ENCODE results near the gene SLC7A14.

SLC7A14 gene

GRCh38 chr3:170497207-170498095 is 88.4 kb downstream of the SLC7A14 start:
- no peak for DNase-seq (ENCODE audit: low read depth)

- DNase-seq (ENCODE audit: low read depth): no peak
These were observed 89.1 kb downstream of the SLC7A14 start for GRCh38 chr3:170496868-170497140.

- DNase-seq (ENCODE audit: low read depth): no peak
These were observed 89.6 kb downstream of the SLC7A14 start for GRCh38 chr3:170496026-170496867.

GRCh38 chr3:170494766-170495165 is 91.1 kb downstream of the SLC7A14 start:
- DNase-seq (ENCODE audit: low read depth): no peak

DNA sequence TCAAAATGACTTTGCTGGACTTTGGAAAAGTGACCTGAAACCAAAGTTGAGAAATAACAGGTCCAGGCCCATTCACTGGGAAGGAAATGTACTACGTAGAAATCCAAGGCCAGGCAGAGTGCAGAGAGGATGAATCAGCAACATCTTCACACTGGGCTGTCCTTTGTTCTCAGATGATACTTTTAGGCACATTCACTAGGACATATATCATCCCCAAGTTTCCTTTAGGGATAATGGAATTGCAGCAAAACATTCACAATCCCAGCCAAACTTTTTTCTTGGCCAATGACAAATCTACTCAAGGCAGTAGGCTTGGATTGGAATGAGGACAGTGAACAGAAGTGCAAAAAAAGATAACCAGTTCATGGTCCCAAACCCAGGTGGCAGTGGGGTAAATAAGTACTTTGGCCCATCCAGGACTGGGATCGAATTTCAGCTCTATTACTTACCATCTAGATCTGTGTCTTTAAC is 92.1 kb downstream of the SLC7A14 start:
- DNase-seq (ENCODE audit: low read depth): peak; percentile 82

DNA sequence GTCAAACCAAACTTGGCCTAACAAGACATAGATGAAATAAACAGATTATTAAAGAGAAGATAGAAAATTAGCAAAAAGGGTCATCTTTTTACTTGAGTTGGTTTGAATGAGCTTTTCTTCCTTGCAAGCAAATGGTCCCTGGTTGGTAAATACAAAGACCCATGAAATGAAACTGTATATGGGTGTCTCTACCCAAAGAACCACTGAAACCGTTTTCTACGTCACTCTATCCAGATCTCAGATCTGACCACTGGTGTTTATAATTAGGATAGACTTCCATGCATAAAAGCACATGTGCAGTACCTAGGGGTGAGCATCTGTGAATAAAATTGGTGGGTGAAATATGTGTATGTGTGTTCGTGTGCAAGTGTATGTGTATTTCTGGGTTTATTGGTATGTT is 94.0 kb downstream of the SLC7A14 start:
- no peak for DNase-seq (ENCODE audit: low read depth)

GRCh38 chr3:170490828-170491560 is 94.9 kb downstream of the SLC7A14 start:
- DNase-seq (ENCODE audit: low read depth): no peak

- DNase-seq (ENCODE audit: low read depth): peak; percentile 37
These were observed 97.1 kb downstream of the SLC7A14 start for GRCh38 chr3:170488802-170489201.

DNA sequence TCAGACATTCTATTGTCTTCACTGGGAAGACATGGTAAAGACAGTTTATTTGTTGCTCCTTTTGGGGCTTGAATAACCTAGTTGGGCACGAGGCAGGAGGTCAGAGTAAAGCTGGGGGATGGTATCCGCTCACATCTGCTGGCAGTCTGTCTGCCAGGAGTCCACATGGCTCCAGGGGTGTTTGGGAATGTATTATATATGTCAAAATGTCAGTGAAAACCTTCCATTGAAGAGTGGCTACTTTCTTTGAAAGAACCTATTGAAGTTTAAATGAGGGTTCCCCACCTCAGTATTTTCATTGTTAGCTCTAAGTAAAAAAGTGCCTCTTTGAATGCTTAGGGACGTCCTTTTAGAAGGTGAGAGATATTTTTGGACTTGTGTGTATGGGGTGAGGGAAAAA is 98.8 kb downstream of the SLC7A14 start:
- no peak for DNase-seq (ENCODE audit: low read depth)

DNA sequence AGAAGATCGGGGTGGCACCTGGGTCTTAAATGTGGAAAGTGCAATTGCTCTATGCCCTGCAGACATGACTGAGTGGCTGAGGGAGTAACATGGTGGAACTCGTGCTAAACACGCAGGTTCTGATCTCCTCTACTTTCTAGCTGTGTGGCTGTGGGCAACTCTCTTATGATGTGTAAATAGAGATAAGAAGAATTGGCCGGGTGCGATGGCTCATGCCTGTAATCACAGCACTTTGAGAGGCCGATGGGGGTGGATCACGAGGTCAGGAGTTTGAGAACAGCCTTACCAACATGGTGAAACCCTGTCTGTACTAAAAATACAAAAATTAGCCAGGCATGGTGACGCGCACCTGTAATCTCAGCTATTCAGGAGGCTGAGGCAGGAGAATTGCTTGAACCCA is 99.5 kb downstream of the SLC7A14 start:
- no peak for DNase-seq (ENCODE audit: low read depth)

GRCh38 chr3:170485696-170486095 is 100.2 kb downstream of the SLC7A14 start:
- DNase-seq (ENCODE audit: low read depth): no peak

DNA sequence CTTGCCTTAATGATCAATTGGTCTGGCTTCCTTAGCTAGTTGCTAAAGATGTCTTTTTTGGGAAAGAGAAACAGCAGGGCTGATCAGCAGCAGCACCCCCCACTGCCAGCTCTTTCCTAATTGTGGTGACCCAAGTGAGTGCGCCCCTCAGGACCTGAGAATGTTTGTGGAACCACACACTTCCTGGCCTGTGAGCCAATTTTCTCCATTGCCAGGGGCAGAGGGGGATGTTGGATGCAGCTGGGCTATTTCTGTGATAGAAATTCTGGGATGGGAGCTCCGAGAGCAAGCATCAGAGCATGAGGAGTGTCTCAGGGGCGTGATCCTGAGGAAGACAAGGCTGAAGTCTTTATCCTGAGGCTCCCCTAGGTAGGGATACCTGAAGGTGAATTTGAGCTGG is 100.6 kb downstream of the SLC7A14 start:
- no peak for DNase-seq (ENCODE audit: low read depth)

GRCh38 chr3:170484869-170485268 is 101.0 kb downstream of the SLC7A14 start:
- DNase-seq (ENCODE audit: low read depth): no peak

DNA sequence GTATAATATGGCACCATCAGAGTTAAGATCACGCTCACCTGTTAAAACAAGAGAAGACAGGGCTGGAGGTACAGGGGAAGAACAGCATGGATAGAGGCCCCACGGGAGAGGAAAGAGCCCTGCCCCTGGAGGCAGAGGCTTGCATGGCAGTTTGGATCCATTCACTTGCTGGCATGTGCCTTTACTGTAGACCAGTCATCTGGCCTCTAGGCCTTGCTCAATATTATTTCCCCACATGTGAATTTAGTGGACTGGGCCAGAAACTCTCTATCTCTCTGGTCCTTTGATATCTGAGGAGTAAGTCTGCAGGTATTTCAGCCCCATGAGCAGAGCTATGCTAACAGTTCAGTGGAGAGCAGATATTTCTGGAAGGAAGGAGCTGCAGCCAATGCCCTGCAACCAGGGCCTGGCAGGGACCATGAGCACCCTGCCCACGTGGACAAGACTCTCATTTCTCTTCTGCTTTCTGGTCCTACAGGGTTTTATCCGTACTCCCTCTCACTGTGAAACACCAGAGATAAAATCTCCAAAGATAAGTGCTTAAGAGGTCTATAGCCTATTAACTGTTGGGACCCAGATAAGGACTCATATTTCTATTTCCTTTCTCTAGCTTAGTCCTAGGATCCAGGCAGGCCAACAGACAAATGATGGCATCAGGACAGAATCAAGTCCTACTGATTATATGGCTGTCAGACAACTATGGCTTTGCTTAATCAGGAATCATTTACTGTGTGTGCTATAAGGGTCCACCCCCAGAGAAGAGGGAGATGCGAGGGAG is 102.2 kb downstream of the SLC7A14 start:
- DNase-seq (ENCODE audit: low read depth): no peak

DNA sequence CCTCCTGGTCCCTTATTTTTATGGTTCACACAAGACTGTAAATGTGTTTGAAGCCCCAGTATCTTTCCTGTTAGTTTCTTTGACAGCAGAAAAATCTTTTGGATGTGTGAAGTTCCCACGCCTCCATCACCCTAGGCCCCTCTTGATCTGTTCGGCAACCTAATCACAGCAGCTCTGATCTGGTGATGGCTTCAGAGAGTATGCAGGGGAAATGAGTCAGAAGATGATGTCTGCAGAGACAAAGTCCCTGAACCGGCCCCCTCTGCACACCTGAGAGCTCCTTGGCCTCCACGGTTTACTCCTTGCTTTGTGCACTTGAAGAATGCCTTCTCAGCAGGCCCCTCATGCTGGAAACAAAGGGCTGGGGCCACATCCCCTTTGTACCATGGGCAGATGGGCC is 103.7 kb downstream of the SLC7A14 start:
- no peak for DNase-seq (ENCODE audit: low read depth)

DNA sequence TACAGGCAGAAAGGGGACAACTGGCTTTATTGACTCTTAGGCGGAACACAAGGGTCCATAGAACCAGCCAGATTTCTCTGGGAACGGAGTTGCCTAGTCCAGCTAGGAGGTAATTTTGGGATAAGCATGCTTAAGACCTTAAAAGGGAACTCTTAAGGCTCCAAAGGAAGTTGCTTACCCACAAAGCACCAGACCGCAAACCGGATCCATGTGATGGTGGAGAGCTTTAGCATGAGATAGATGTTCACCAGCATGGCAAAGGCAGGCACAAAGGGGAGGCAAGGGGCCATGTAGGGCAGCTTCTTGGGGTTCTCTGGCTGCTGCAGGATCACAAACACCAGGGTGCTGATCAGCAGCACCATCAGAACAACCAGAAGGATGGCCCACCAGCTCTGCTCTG is 105.8 kb downstream of the SLC7A14 start:
- no peak for DNase-seq (ENCODE audit: low read depth)

DNA sequence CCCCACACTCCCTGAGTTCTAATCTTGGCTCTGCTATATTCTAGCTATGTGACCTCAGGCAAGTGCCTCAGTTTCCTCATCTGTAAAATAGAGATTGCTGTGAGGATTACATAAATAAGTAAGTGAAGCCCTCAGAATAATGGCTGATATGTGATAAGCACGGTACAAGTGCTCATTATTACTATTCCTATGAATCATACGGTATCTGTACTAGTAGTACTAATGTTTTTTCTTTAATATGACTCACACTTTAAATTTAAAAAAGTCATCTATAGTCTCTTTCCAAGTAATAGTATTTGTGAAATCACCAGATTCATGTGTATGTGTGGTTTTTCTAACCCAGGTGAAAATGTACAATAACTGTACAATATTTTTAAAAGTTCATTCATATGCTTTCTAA is 108.5 kb downstream of the SLC7A14 start:
- no peak for DNase-seq (ENCODE audit: low read depth)

- no peak for DNase-seq (ENCODE audit: low read depth)
These were observed 109.6 kb downstream of the SLC7A14 start for GRCh38 chr3:170476291-170476690.

- no peak for DNase-seq (ENCODE audit: low read depth)
These were observed 110.7 kb downstream of the SLC7A14 start for GRCh38 chr3:170475092-170475685.

DNA sequence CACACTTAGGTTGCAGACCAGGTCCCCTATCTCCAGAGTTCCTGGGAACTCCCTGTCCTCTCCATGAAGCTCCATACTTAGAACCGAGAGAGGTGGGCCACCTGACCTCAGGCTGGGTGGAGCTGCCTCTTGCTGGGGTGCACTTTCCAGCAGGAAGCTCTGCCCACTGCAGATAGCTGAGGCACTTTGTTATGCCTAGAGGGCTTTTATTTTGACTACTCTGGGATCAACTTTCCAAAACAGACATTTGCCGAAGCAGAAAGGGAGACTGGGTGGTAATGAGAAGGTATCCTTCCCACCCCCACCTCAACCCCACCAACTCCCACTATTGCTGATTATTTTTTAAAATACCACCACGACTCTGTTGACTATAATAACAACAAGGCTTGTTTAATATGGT is 112.5 kb downstream of the SLC7A14 start:
- DNase-seq (ENCODE audit: low read depth): no peak

DNA sequence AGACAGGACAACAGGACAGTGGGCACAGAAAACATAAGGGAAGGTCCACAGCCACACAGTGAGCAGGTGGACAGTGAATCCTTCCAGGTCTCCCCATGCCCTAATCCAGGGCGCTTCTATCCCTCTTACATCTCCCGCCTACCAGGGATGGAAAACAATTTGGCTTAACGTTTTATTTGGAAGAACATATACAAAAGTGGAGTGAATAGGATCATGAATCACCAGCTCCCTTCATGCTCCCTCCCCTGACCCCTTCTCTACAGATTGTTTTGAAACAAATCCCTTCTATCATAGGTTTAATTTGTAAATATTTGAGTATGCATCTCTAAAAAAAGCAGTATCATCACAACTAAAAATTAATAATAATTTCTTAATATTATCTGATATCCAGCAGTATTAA is 114.7 kb downstream of the SLC7A14 start:
- no peak for DNase-seq (ENCODE audit: low read depth)
